ENCODE data around the gene SPTBN2. TPM values are rescaled to one million over a fixed set of nuclear protein-coding genes. Genes with fewer than 3 reads are reported as not detected.
A peak's percentile ranks its signal among the peaks of the same experiment; 100 is the strongest.
"Not testable (repeated sequence)": the region's sequence is repeated elsewhere in the genome, so short reads cannot be mapped to it uniquely, and the experiment has no call there.

The SPTBN2 gene
- total RNA-seq, 2 donors from 2014 or later = 3.7 to 7.1 TPM

GRCh38 chr11:66729447-66729846 lies 431 bp upstream of the SPTBN2 start:
- Histone ChIP-seq H3K27me3 (peaks cover 11% of the 10 kb centered on the region), H3K9ac (ENCODE audit: low read depth in 2 of 2, low read length in 2 of 2) (no peak overlapping the region), H3K9me3 (no peaks in the 10 kb centered on the region), H3K36me3 (no peaks in the 10 kb centered on the region), H3K4me1 (no peaks in the 10 kb centered on the region), H3K4me3 (no peak overlapping the region), H3K27ac (no peak overlapping the region)
- intact Hi-C loops (cut with DNase I) = no loop called here
- DNase-seq = no peak
- TF ChIP-seq CTCF (IDR thresholded peaks at IDR 0.05) = no peak

GRCh38 chr11:66728038-66728692 lies 851 bp downstream of the SPTBN2 start:
- no peak for TF ChIP-seq CTCF (IDR thresholded peaks at IDR 0.05)
- Histone ChIP-seq H3K4me1 (no peaks in the 10 kb centered on the region), H3K27ac (no peak overlapping the region), H3K27me3 (peaks cover 11% of the 10 kb centered on the region), H3K4me3 (peak overlapping the region; percentile 44), H3K9ac (ENCODE audit: low read depth in 2 of 2, low read length in 2 of 2) (peak overlapping the region; percentile 29 to 46), H3K9me3 (no peaks in the 10 kb centered on the region), H3K36me3 (no peaks in the 10 kb centered on the region)
- intact Hi-C loops (cut with DNase I) = no loop called here
- no peak for DNase-seq

GRCh38 chr11:66727282-66728037 lies 1.6 kb downstream of the SPTBN2 start:
- intact Hi-C loops (cut with DNase I) = no loop called here
- no peak for TF ChIP-seq CTCF (IDR thresholded peaks at IDR 0.05)
- Histone ChIP-seq H3K9ac (ENCODE audit: low read depth in 2 of 2, low read length in 2 of 2) (peak overlapping the region; percentile 44 to 68), H3K9me3 (no peaks in the 10 kb centered on the region), H3K4me3 (peak overlapping the region; percentile 44), H3K36me3 (no peaks in the 10 kb centered on the region), H3K27ac (no peak overlapping the region), H3K27me3 (peaks cover 11% of the 10 kb centered on the region), H3K4me1 (no peaks in the 10 kb centered on the region)
- DNase-seq = no peak

DNA sequence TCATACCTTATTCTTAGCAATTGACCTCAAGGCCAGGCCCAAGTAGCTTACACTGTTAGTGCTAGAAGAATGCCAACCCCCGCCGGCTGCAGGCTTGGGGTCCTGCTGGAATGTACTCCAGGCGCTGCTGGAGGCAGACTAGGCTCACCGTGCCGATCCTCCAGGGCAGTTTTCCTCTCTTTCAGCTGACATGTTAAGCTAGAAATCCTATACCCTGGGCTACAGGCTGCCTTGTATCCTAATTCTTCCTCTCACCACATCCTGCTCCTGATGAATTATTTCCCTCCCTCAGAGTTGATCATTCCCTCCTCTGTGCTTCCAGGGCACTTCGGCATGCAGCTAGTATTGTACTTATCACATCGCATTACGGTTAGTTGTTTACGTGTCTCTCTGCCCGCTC lies 3.4 kb downstream of the SPTBN2 start:
- H3K27me3 ChIP-seq = peaks cover 11% of the 10 kb centered on the region
- no peak overlapping the region for H3K9ac ChIP-seq (ENCODE audit: low read depth in 2 of 2, low read length in 2 of 2)
- no peaks in the 10 kb centered on the region for H3K4me1 ChIP-seq
- no peak for DNase-seq
- intact Hi-C loops (cut with DNase I) = no loop called here
- H3K4me3 ChIP-seq = no peak overlapping the region
- H3K9me3 ChIP-seq = no peaks in the 10 kb centered on the region
- no peak for TF ChIP-seq CTCF (IDR thresholded peaks at IDR 0.05)
- no peaks in the 10 kb centered on the region for H3K36me3 ChIP-seq
- no peak overlapping the region for H3K27ac ChIP-seq

- Histone ChIP-seq H3K9ac (ENCODE audit: low read depth in 2 of 2, low read length in 2 of 2) (no peak overlapping the region), H3K27me3 (peaks cover 11% of the 10 kb centered on the region), H3K9me3 (no peaks in the 10 kb centered on the region), H3K4me1 (no peaks in the 10 kb centered on the region), H3K4me3 (no peak overlapping the region), H3K36me3 (no peaks in the 10 kb centered on the region), H3K27ac (no peak overlapping the region)
- intact Hi-C loops (cut with DNase I) = no loop called here
- TF ChIP-seq CTCF (IDR thresholded peaks at IDR 0.05) = no peak
- no peak for DNase-seq
Observed at GRCh38 chr11:66725114-66725513, 3.9 kb downstream of the SPTBN2 start.

GRCh38 chr11:66724167-66724566 lies 4.8 kb downstream of the SPTBN2 start:
- H3K4me3 ChIP-seq; H3K9me3 ChIP-seq; H3K4me1 ChIP-seq; DNase-seq; H3K9ac ChIP-seq (ENCODE audit: low read depth in 2 of 2, low read length in 2 of 2); H3K36me3 ChIP-seq; H3K27ac ChIP-seq; H3K27me3 ChIP-seq; intact Hi-C loops (cut with DNase I): not testable (repeated sequence)

All from colonic mucosa (tissue), 4 donors.